A673 (cell line): ENCODE results near the gene CCDC88B.

ENCODE experiments used
- CTCF ChIP-seq: fragments of 300-800, 200-600 bp; sonication (generic); conservative IDR thresholded peaks from 2 replicates; pipeline ENCODE4 v1.5.1; 2017; ENCODE audit warnings: low read depth, mild to moderate bottlenecking, antibody characterized with exemption, low read length, moderate library complexity, mixed read lengths
- EZH2 ChIP-seq: fragments of 200-600 bp; sonication (generic); IDR thresholded peaks from 2 replicates; pipeline ENCODE4 v1.6.1; 2017; ENCODE audit warnings: borderline replicate concordance, low read depth, mild to moderate bottlenecking, mixed read lengths, antibody characterized with exemption, low read length; ENCODE audit not compliant: poor library complexity, severe bottlenecking

DNA sequence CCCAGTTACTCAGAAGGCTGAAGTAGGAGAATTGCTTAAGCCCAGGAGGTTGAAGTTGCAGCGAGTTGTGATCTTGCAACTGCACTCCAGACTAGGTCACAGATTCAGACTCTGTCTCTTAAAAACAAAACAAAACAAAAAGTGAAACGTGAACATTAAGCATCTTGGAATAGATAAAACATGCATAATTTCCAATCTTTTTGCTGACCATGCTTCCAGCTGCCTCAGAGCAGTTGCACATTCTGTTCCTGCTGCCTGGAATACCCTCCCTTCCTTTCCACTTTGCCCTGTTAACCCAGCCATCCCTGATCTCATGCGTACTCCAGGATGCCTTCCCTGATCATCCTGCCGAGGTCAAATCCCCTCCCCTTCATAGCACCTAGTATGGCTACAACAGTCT, 718 bp upstream of the CCDC88B start:
- TF ChIP-seq CTCF (no peak), EZH2 (no peak)
